Ascending aorta (tissue), 2 donors: ENCODE measurements around the gene SLC25A53. TPM values are rescaled to one million over a fixed set of nuclear protein-coding genes. Genes with fewer than 3 reads are reported as not detected.

ENCODE experiments used
- DNase-seq, 2 donors: peaks; one replicate each; pipeline ENCODE4 v3.0.0-alpha.2; 2019; ENCODE audit warnings: low spot score in 2 of 2
- H3K27ac ChIP-seq, 2 donors: fragments of 200-600 bp; sonication (generic); one replicate each; pipeline ENCODE4 v1.5.1; 2016 to 2017; ENCODE audit warnings: mild to moderate bottlenecking in 1 of 2
- H3K27me3 ChIP-seq: fragments of 200-600 bp; sonication (generic); one replicate; pipeline ENCODE4 v1.5.1; 2017
- H3K36me3 ChIP-seq, 2 donors: fragments of 200-600 bp; sonication (generic); one replicate each; pipeline ENCODE4 v1.5.1; 2016
- H3K4me1 ChIP-seq, 2 donors: fragments of 200-600 bp; sonication (generic); one replicate each; pipeline ENCODE4 v1.5.1; 2016 to 2017; ENCODE audit warnings: mild to moderate bottlenecking in 1 of 2
- H3K4me3 ChIP-seq, 2 donors: fragments of 200-600 bp; sonication (generic); one replicate each; pipeline ENCODE4 v1.5.1; 2016 to 2017; ENCODE audit warnings: mild to moderate bottlenecking in 1 of 2
- H3K9me3 ChIP-seq, 2 donors: fragments of 200-600 bp; sonication (generic); one replicate each; pipeline ENCODE4 v1.5.1; 2016
- intact Hi-C: fragments of 100-400 bp; cut with DNase I; formaldehyde crosslinking; loops from one replicate; pipeline ENCODE4 v1.15.1; 2023
- total RNA-seq: library from RNA; depleted of rRNA; stranded (reverse); fragments of >200 nt; gene quantifications from one replicate; pipeline ENCODE4 v1.1.0, GENCODE V29; 2016
- TF ChIP-seq, protein P1 (sequence below), 3 experiments: fragments of 200-600 bp in 2 of 3; fragments of 450-650 bp in 1 of 3; sonication (generic) in 2 of 3; IDR thresholded peaks; one replicate each; pipeline ENCODE4 v1.5.1; 2016 to 2019; ENCODE audit warnings: antibody characterized with exemption in 3 of 3, mild to moderate bottlenecking in 1 of 3, moderate library complexity in 1 of 3

Gene SLC25A53
- total RNA-seq, 1 donor from 2014 or later, result 3.1 TPM

DNA sequence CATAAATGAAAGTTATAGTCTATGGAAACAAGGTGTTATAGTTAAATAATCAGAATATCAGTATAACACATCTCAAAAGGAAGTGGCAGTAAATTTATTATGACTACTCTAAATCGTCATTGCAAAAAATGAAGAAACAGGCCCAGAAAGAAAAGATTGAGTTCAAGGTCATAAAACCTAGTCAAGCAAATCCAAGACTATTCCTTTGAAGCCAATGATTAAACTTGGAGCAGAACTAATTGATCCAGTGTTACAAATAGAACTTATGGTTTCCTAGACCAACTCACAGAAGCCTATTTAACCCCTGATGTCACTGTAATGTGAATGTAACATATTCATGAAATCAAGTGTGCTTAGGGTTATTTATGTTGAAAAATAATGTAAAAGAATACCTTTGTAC is 11.3 kb upstream of the SLC25A53 start:
- Histone ChIP-seq H3K4me3 (peak overlapping the region in 1 of 2 donors; percentile 81), H3K9me3 (no peaks in the 10 kb centered on the region), H3K27ac (peak overlapping the region in 1 of 2 donors; percentile 13), H3K4me1 (no peaks in the 10 kb centered on the region), H3K27me3 (no peaks in the 10 kb centered on the region), H3K36me3 (no peaks in the 10 kb centered on the region)
- intact Hi-C loops, result loop anchor here (5.0 kb wide), 1 partner anchor 114 kb away; no protein-coding TSS in a partner anchor
- DNase-seq, result no peak
- TF ChIP-seq, protein P1, sequence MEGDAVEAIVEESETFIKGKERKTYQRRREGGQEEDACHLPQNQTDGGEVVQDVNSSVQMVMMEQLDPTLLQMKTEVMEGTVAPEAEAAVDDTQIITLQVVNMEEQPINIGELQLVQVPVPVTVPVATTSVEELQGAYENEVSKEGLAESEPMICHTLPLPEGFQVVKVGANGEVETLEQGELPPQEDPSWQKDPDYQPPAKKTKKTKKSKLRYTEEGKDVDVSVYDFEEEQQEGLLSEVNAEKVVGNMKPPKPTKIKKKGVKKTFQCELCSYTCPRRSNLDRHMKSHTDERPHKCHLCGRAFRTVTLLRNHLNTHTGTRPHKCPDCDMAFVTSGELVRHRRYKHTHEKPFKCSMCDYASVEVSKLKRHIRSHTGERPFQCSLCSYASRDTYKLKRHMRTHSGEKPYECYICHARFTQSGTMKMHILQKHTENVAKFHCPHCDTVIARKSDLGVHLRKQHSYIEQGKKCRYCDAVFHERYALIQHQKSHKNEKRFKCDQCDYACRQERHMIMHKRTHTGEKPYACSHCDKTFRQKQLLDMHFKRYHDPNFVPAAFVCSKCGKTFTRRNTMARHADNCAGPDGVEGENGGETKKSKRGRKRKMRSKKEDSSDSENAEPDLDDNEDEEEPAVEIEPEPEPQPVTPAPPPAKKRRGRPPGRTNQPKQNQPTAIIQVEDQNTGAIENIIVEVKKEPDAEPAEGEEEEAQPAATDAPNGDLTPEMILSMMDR (IDR thresholded peaks at IDR 0.05), result no peak

DNA sequence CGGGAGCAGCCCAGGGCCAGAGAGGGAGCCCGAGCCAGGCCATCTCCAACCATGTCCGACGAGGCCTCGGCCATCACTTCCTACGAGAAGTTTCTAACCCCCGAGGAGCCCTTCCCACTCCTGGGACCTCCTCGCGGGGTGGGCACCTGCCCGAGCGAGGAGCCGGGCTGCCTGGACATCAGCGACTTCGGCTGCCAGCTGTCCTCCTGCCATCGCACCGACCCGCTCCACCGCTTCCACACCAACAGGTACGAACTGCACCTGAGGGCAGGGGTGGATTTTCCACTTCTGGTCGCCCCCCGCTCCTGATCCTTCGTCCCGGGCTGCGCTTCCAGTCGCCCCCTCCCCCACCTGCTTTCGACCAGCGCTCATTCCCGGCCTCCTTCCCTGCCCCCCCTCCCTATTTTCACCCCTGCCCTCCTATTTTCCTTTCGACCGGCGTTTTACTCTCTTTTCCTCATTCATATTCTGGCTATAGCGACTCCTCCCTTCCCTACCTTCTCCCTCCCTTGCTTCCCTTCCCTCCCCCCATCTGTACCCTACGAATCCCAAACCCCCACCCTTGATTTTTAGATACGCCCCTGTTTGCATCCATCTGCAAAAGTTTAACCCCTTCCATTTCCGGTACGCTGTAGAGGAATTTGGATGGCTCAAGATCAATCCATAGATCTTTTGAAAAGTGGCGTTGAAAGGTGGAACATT is 10.1 kb upstream of the SLC25A53 start:
- Histone ChIP-seq H3K4me1 (no peaks in the 10 kb centered on the region), H3K27me3 (no peaks in the 10 kb centered on the region), H3K4me3 (peak overlapping the region; percentile 66 to 81), H3K9me3 (no peaks in the 10 kb centered on the region), H3K27ac (peak overlapping the region; percentile 88), H3K36me3 (no peaks in the 10 kb centered on the region)
- TF ChIP-seq, protein P1 (IDR thresholded peaks at IDR 0.05), result no peak
- DNase-seq, result no peak
- intact Hi-C loops, result loop anchor here (1.0 to 5.0 kb wide), 3 partner anchors 10 to 115 kb away; partner anchors contain the start of genes SLC25A53 and ZCCHC18

DNA sequence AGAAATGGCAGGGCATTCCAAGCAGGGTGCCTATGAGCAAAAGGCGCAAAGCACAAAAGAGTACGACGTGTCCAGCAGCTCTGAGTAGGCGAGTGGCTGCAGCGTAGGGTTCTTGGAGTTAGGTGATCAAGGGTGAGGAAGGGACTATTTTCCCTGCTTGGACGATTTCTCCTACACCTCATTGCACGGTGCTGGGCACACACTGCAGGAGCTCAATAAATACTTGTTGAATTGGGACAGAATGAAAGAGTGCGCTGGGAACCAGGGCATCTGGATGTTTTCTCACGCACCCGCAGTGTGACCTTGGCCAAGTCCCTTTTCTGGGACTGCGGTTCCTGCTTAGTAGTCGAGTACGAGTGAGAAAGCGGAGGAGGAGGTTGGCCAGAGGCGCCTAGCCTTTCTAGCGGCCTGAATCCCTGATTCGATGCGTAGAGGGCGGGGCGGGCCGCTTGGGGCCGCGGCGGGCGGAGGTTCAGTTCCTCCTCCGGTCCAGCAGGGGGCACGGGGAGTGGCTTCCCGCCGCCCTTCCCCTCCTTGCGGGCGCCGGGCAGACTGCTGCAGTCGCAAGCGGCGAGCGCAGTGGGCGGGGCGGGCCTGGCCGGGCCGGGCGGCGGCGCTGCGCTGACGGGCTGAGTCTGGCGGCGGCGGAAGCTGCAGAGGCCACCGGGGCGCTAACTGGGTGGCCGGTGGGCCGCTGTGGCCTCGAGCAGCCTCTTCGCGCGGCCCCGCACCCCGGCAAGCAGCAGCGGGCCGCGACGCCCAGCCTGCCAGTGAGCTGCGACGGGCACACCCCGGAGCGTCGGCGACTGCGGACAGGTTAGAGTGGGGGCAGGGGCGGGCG is 9.3 kb upstream of the SLC25A53 start, which contains the start of gene FAM199X:
TSS of gene FAM199X (plus strand) at position 560 of the 841 bp plus-strand sequence. CDS start 333 bp downstream, outside the sequence.
- H3K4me1 ChIP-seq, result no peaks in the 10 kb centered on the region
- peak within 1 kb of the TSS; percentile 66 to 81 for H3K4me3 ChIP-seq
- intact Hi-C loops, result loop anchor here (1.0 to 5.0 kb wide), 3 partner anchors 9 to 116 kb away; partner anchors contain the start of genes SLC25A53 and ZCCHC18
- DNase-seq, result peak; percentile 64 to 92
- H3K27me3 ChIP-seq, result no peaks in the 10 kb centered on the region
- H3K9me3 ChIP-seq, result no peaks in the 10 kb centered on the region
- no peaks in the 10 kb centered on the region for H3K36me3 ChIP-seq
- TF ChIP-seq, protein P1 (IDR thresholded peaks at IDR 0.05), result peak; percentile 50 to 72 (median 66)
- H3K27ac ChIP-seq, result peak within 1 kb of the TSS; percentile 88

DNA sequence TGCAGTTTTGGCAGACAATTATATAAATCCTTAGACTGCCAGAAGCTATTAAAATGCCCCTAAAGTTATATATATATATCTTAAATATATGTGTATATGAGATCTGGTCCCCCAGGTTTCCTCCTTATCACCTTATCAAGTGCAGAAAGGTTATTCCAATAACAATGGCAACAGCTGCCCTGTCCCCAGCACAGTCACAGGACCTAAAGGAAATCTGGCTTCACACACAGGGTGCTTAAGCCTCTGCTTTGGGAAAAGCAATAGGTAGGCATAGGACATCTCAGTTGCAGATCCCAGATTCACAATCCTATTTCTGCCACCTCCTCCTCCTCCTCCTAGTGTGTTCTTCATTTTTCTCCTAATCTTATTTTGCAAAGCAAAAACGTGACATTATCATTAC is 5.8 kb downstream of the SLC25A53 start:
- no peak for DNase-seq
- Histone ChIP-seq H3K27ac (no peak overlapping the region), H3K9me3 (no peaks in the 10 kb centered on the region), H3K4me1 (no peaks in the 10 kb centered on the region), H3K36me3 (no peaks in the 10 kb centered on the region), H3K27me3 (no peaks in the 10 kb centered on the region), H3K4me3 (no peak overlapping the region)
- intact Hi-C loops, result loop anchor here (10.0 kb wide), 1 partner anchor 466 kb away; the partner anchor contains the start of gene MORF4L2
- TF ChIP-seq, protein P1 (IDR thresholded peaks at IDR 0.05), result no peak

DNA sequence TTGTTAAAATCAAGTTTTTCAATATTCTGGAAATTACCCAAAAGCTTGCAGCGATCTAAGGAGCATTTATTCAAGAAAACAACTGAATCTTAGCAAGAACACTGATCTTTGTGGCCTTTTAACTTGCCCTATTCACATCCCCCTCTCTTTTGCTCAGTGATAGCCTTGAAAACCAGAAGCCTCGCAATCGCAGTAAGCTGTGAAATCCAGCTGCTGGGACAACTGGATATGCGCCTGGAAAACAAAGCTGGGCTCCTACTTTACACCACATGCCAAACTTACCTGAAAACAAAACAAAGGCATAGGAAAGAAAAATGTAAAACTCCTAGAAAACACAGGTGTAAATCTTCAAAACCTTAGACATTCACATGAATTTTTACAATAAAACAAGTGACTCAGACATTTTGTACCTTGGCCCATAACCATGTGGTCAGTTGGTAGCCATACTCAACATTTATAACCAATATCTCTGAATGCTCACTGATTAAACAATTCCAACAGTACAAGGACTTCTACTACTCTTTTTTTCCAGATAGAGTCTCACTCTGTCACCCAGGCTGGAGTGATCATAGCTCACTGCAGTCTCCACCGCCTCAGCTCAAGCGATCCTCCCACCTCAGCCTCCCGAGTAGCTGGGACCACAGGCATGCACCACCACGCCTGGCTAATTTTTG is 15.6 kb downstream of the SLC25A53 start:
- Histone ChIP-seq H3K4me1 (no peaks in the 10 kb centered on the region), H3K27ac (no peak overlapping the region)
- DNase-seq, result no peak

More for the DNA sequence above, 15.6 kb downstream of the SLC25A53 start:
- TF ChIP-seq, protein P1 (IDR thresholded peaks at IDR 0.05), result no peak
- H3K27me3 ChIP-seq, result no peaks in the 10 kb centered on the region
- H3K9me3 ChIP-seq, result no peaks in the 10 kb centered on the region
- no peak overlapping the region for H3K4me3 ChIP-seq
- intact Hi-C loops, result no loop called here
- no peaks in the 10 kb centered on the region for H3K36me3 ChIP-seq
